8988T (cell line): ENCODE measurements around the gene LDLRAD1.
"Not testable (repeated sequence)": the region's sequence is repeated elsewhere in the genome, so short reads cannot be mapped to it uniquely, and the experiment has no call there.

Experiments used
- DNase-seq: peaks from one replicate; pipeline ENCODE4 v3.0.0; 2011

The LDLRAD1 gene

GRCh38 chr1:54017979-54018378 is at the start of gene LDLRAD1:
TSS of gene LDLRAD1 (minus strand) at chr1:54018186. CDS start at chr1:54018112, 74 bp downstream.
- no peak for DNase-seq

- DNase-seq: no peak
These were observed 46.3 kb upstream of the LDLRAD1 start for GRCh38 chr1:54064299-54064698.

GRCh38 chr1:54054438-54054749 is 36.4 kb upstream of the LDLRAD1 start:
- DNase-seq: no peak

- no peak for DNase-seq
These were observed 35.9 kb upstream of the LDLRAD1 start for GRCh38 chr1:54053745-54054437.

GRCh38 chr1:54052934-54053744 is 35.2 kb upstream of the LDLRAD1 start, which contains the start of the genes TCEANC2 and TMEM59:
TSS of gene TCEANC2 (plus strand) at chr1:54053608. CDS start at chr1:54054423, 815 bp downstream.
TSS of gene TMEM59 (minus strand) at chr1:54053204. CDS start at chr1:54053188, 16 bp downstream.
- DNase-seq: peak; percentile 54

- no peak for DNase-seq
These were observed 34.5 kb upstream of the LDLRAD1 start for GRCh38 chr1:54052431-54052933.

GRCh38 chr1:54051933-54052430 is 34.0 kb upstream of the LDLRAD1 start:
- DNase-seq: no peak

- DNase-seq: not testable (repeated sequence)
These were observed 32.4 kb upstream of the LDLRAD1 start for GRCh38 chr1:54050435-54050834.

GRCh38 chr1:54047384-54048305 is 29.7 kb upstream of the LDLRAD1 start:
- no peak for DNase-seq

GRCh38 chr1:54046671-54047383 is 28.8 kb upstream of the LDLRAD1 start:
- no peak for DNase-seq

- no peak for DNase-seq
These were observed 27.5 kb upstream of the LDLRAD1 start for GRCh38 chr1:54045496-54045895.

- DNase-seq: no peak
These were observed 23.8 kb upstream of the LDLRAD1 start for GRCh38 chr1:54041806-54042205.

GRCh38 chr1:54037476-54037875 is 19.5 kb upstream of the LDLRAD1 start:
- DNase-seq: no peak

- DNase-seq: no peak
These were observed 10.6 kb upstream of the LDLRAD1 start for GRCh38 chr1:54028306-54029251.

GRCh38 chr1:54027848-54028247 is 9.9 kb upstream of the LDLRAD1 start:
- DNase-seq: no peak

GRCh38 chr1:54024811-54025210 is 6.8 kb upstream of the LDLRAD1 start:
- not testable (repeated sequence) for DNase-seq

- no peak for DNase-seq
These were observed 6.4 kb upstream of the LDLRAD1 start for GRCh38 chr1:54024358-54024757.

- not testable (repeated sequence) for DNase-seq
These were observed 1.7 kb upstream of the LDLRAD1 start for GRCh38 chr1:54019562-54020176.

- no peak for DNase-seq
These were observed 649 bp upstream of the LDLRAD1 start for GRCh38 chr1:54018635-54019034.
